Lower lobe of right lung (tissue), 2 donors: ENCODE results near the gene CMIP. TPM values are rescaled to one million over a fixed set of nuclear protein-coding genes. Genes with fewer than 3 reads are reported as not detected.

Source experiments
- ATAC-seq, 2 donors: fragments of 200-7000 bp; cut with Tn5 transposase; one replicate each; pipeline ENCODE4 v1.9.1; 2020 to 2022; ENCODE audit warnings: mild to moderate bottlenecking in 2 of 2, moderate library complexity in 2 of 2
- DNase-seq: peaks from one replicate; pipeline ENCODE4 v3.0.0-alpha.2; 2020
- H3K27ac ChIP-seq: fragments of 200-600 bp; one replicate; pipeline ENCODE4 v1.8.0; 2022
- H3K27me3 ChIP-seq: fragments of 200-600 bp; one replicate; pipeline ENCODE4 v1.8.0; 2022; ENCODE audit warnings: low read depth
- H3K36me3 ChIP-seq: fragments of 200-600 bp; one replicate; pipeline ENCODE4 v1.8.0; 2022; ENCODE audit warnings: mild to moderate bottlenecking
- H3K4me1 ChIP-seq: fragments of 200-600 bp; one replicate; pipeline ENCODE4 v1.8.0; 2022
- H3K4me3 ChIP-seq: fragments of 200-600 bp; one replicate; pipeline ENCODE4 v1.8.0; 2022; ENCODE audit warnings: mild to moderate bottlenecking
- H3K9me3 ChIP-seq: fragments of 200-600 bp; one replicate; pipeline ENCODE4 v1.8.0; 2022
- intact Hi-C: fragments of 100-400 bp; cut with DNase I; formaldehyde crosslinking; loops from one replicate; pipeline ENCODE4 v1.11.0; 2022
- total RNA-seq: library from RNA; stranded (reverse); fragmentation: NEBNext Ultra II Directional; extraction: Animal tissue kit (Norgen Biotek cat#: 25700); gene quantifications from one replicate; pipeline ENCODE4 v1.2.1, GENCODE V29; 2021
- TF ChIP-seq, protein P1 (sequence below): fragments of 200-600 bp; IDR thresholded peaks from one replicate; pipeline ENCODE4 v1.8.0; 2022; ENCODE audit warnings: antibody characterized with exemption, mild to moderate bottlenecking
- donor health status: DM: no; HTN: yes; CAD: no; lungs with severe emphysema.

The CMIP gene
- total RNA-seq, 1 donor from 2014 or later, result 77.4 TPM

DNA sequence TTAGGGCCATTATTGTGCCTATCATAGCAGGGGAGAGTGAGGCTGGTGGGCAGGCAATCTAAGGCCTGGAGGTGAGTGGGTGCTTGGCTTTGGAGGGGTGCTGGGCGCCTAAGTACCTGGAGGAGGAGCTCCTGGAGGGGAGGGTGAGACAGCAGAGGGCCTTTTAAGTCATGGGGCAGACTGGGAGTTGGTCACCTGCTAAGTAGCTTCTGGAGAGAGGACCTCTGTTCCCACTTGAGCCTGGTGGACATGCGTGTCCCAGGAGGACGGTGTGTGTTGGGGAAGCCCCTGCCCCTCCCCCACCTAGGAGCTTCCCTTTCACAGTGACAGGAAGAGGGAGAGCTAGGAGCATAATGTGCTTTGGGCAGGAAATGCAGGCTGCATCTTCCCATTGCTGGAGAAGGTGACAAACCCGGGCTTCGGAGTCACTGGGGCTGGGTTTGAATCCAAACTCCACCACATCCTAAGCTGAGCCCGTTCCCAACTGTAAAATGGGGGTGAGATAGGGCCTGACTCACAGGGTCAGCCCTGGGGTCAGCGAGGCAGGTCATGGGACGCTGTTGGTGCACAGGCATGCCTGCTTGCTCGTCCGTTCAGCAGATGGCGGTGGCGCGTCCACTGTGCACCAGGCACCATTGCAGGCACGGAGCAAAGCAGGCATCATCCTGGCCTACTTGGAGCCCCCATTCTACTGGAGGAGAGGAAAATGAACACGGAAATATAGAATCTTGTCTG, 37.9 kb downstream of the CMIP start:
- H3K27ac ChIP-seq, result peak overlapping the region; percentile 44
- peaks cover 100% of the 10 kb centered on the region for H3K4me1 ChIP-seq
- DNase-seq (no peak), ATAC-seq (no peak)
- no peaks in the 10 kb centered on the region for H3K36me3 ChIP-seq
- intact Hi-C loops, result no loop called here
- H3K27me3 ChIP-seq, result no peaks in the 10 kb centered on the region
- no peak overlapping the region for H3K4me3 ChIP-seq
- TF ChIP-seq, protein P1, sequence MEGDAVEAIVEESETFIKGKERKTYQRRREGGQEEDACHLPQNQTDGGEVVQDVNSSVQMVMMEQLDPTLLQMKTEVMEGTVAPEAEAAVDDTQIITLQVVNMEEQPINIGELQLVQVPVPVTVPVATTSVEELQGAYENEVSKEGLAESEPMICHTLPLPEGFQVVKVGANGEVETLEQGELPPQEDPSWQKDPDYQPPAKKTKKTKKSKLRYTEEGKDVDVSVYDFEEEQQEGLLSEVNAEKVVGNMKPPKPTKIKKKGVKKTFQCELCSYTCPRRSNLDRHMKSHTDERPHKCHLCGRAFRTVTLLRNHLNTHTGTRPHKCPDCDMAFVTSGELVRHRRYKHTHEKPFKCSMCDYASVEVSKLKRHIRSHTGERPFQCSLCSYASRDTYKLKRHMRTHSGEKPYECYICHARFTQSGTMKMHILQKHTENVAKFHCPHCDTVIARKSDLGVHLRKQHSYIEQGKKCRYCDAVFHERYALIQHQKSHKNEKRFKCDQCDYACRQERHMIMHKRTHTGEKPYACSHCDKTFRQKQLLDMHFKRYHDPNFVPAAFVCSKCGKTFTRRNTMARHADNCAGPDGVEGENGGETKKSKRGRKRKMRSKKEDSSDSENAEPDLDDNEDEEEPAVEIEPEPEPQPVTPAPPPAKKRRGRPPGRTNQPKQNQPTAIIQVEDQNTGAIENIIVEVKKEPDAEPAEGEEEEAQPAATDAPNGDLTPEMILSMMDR, result no peak
- no peaks in the 10 kb centered on the region for H3K9me3 ChIP-seq

DNA sequence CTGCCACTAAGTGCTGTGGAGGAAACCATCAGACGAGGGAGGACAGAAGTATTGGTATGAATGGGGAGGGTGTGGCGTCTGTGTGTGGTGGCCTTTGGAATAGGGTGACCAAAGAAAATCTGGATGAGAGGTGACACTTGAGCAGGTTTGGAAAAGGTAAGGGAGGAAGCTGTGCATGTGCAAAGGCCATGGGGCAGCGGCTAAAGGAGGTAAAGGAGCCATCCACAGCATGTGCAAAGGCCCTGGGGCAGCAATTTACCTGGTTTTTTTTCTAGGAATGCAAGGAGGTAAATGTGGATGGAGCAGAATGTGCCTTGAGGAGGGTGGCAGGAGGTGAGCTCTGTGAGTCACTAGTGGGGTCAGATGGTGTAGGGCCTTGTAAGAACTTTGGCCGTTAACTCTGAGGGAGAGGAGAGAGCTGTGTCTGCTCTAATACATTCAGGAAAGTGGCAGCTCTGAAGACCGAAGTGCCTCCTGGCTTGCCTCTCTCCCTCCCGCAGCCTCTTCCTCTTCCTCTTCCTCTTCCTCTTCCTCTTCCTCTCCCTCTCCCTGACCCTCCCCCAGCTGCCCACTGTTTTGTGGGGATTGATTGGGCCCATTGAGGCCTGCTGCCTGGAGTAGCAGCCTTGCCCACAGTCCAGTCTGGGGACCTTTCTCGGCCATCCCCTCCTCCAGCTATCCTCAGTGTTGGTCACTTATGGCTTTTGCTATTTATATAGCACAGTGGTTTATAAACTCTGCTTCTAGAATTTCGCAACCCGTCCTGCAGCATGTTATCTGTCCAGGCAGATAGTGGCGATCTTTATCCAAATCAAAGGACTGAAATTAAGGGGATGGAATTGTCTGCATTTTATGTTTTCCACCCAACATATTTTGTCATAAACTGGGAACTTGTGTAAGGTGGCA, 38.7 kb downstream of the CMIP start:
- no peak for ATAC-seq
- no peak for DNase-seq
- Histone ChIP-seq H3K27ac (peak overlapping the region; percentile 44), H3K36me3 (no peaks in the 10 kb centered on the region), H3K9me3 (no peaks in the 10 kb centered on the region), H3K4me1 (peaks cover 100% of the 10 kb centered on the region), H3K4me3 (no peak overlapping the region), H3K27me3 (no peaks in the 10 kb centered on the region)
- intact Hi-C loops, result no loop called here
- TF ChIP-seq, protein P1, result no peak

DNA sequence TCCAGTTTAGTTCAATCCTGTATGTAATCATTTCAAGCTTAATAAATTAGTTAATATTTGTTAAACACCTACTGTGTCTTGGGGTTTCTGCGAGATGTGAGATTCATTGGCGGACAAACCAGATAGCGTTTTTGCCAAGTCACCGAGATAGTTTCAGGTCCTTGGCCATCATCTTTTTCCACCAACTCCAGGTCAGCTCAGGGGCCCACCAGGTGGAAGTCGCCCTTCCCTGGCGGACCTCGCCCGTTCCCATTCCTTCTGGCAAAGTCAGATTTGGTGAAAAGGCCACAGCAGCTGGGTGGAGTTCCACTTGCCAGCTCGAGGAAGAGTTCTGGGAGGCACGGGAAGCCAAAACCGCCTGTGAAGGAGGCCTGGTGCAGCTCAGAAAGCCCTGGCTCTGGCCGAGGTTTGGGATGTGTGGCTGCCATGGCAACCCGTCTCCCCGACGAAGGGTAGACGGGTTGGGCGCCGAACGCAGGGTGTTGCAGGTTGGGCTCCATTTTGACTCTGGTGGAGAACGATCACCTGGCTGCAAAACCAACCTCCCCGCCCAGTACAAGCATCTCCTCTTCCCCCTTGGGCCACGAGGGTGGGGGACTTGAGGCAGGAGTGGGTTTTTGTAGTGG, 39.5 kb downstream of the CMIP start:
- H3K4me1 ChIP-seq, result peaks cover 100% of the 10 kb centered on the region
- H3K36me3 ChIP-seq, result no peaks in the 10 kb centered on the region
- intact Hi-C loops, result no loop called here
- H3K27me3 ChIP-seq, result no peaks in the 10 kb centered on the region
- TF ChIP-seq, protein P1, result no peak
- ATAC-seq (no peak), DNase-seq (no peak)
- no peak overlapping the region for H3K4me3 ChIP-seq
- no peaks in the 10 kb centered on the region for H3K9me3 ChIP-seq
- no peak overlapping the region for H3K27ac ChIP-seq

DNA sequence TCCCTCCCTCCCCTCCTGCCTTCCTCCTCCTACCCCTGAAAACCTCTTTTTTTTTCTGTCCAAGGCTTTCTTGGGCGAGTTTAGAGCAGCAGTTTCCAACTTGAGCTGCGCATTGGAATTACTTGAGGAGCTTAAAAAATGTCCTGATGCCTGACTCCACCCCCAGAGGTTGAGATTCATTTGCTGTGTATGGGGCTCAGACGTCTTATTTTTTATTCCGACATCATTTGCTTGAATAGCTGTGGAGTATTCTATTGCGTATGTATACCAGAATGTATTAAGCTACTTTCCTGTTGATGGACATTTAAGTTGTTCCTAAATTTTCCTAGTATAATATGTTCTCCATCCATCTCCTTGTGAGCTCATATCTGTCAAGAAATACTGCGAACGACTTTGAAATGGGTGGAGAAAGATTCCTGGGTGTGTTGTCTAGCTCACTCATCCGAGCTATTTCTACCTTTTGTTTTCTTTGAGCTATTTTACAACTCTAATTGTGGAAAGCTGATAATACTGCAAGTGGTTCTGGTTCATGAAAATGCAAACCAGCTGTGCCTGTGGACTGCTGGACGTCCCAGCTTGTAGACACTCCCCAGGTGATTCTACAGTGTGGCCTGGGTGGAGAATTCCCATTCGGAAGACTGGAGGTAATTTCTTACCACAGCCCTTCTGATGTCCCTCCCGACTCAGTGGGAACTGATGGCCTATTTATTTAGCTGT, 40.5 kb downstream of the CMIP start:
- peaks cover 100% of the 10 kb centered on the region for H3K4me1 ChIP-seq
- H3K27me3 ChIP-seq, result no peaks in the 10 kb centered on the region
- H3K27ac ChIP-seq, result no peak overlapping the region

More for the DNA sequence above, 40.5 kb downstream of the CMIP start:
- Histone ChIP-seq H3K36me3 (no peaks in the 10 kb centered on the region), H3K4me3 (no peak overlapping the region), H3K9me3 (no peaks in the 10 kb centered on the region)
- DNase-seq, result no peak
- ATAC-seq, result no peak
- TF ChIP-seq, protein P1, result no peak
- intact Hi-C loops, result no loop called here
